BE2C (cell line): Measurements from ENCODE around the gene HAP1.

Experiments
- DNase-seq: peaks from one replicate; pipeline ENCODE4 v3.0.0-alpha.2; 2020
- H3K27me3 ChIP-seq: fragments of 250-450 bp; sonication (Bioruptor Pico); 2 replicates; pipeline ENCODE4 v1.5.1; 2020; ENCODE audit warnings: mild to moderate bottlenecking
- H3K36me3 ChIP-seq: fragments of 250-450 bp; sonication (Bioruptor Pico); 2 replicates; pipeline ENCODE4 v1.5.1; 2020; ENCODE audit warnings: mild to moderate bottlenecking
- H3K4me1 ChIP-seq: fragments of 250-450 bp; sonication (Bioruptor Pico); 2 replicates; pipeline ENCODE4 v1.5.1; 2020
- H3K4me3 ChIP-seq: 2 replicates; pipeline ENCODE4 v1.5.1; 2011; ENCODE audit warnings: low read depth, low read length
- H3K9me3 ChIP-seq: fragments of 250-450 bp; sonication (Bioruptor Pico); 2 replicates; pipeline ENCODE4 v1.5.1; 2020
- TF ChIP-seq, protein P1 (sequence below): IDR thresholded peaks from 2 replicates; pipeline ENCODE4 v1.5.1; 2012; ENCODE audit warnings: mild to moderate bottlenecking, low read depth, low read length

The HAP1 gene

GRCh38 chr17:41775394-41776226, 41.2 kb upstream of the HAP1 start:
- TF ChIP-seq, protein P1, sequence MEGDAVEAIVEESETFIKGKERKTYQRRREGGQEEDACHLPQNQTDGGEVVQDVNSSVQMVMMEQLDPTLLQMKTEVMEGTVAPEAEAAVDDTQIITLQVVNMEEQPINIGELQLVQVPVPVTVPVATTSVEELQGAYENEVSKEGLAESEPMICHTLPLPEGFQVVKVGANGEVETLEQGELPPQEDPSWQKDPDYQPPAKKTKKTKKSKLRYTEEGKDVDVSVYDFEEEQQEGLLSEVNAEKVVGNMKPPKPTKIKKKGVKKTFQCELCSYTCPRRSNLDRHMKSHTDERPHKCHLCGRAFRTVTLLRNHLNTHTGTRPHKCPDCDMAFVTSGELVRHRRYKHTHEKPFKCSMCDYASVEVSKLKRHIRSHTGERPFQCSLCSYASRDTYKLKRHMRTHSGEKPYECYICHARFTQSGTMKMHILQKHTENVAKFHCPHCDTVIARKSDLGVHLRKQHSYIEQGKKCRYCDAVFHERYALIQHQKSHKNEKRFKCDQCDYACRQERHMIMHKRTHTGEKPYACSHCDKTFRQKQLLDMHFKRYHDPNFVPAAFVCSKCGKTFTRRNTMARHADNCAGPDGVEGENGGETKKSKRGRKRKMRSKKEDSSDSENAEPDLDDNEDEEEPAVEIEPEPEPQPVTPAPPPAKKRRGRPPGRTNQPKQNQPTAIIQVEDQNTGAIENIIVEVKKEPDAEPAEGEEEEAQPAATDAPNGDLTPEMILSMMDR = no peak
- peaks cover 21% of the 10 kb centered on the region for H3K4me1 ChIP-seq
- H3K27me3 ChIP-seq = no peaks in the 10 kb centered on the region
- H3K4me3 ChIP-seq = no peak overlapping the region
- H3K9me3 ChIP-seq = no peaks in the 10 kb centered on the region
- DNase-seq = no peak
- peaks cover 6% of the 10 kb centered on the region for H3K36me3 ChIP-seq

DNA sequence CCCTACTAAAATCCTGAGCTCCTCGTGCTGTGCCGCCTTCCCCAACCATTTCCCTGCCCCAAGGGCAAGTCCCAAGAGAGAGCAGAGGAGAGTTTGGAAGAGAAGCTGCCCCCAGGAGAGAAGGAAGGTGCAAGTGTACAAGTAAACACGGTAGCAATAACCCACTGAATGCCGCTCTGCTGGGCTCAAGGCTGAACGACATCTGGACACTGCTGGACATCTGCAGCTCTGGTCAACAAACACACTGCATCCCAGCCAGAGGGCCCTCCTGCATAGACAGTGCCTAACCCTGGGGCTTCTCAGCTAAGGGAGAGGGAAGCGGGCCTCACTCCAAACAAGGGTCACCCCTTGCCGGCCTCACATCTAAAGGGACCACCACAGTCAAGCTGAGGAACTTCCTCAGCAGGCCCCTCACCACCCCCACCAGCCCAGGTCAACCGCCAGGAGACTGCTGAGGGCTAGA, 39.3 kb upstream of the HAP1 start:
- H3K9me3 ChIP-seq = no peaks in the 10 kb centered on the region
- DNase-seq = no peak
- H3K4me3 ChIP-seq = no peak overlapping the region
- peaks cover 21% of the 10 kb centered on the region for H3K4me1 ChIP-seq
- TF ChIP-seq, protein P1 = no peak
- H3K36me3 ChIP-seq = peaks cover 11% of the 10 kb centered on the region
- H3K27me3 ChIP-seq = no peaks in the 10 kb centered on the region

DNA sequence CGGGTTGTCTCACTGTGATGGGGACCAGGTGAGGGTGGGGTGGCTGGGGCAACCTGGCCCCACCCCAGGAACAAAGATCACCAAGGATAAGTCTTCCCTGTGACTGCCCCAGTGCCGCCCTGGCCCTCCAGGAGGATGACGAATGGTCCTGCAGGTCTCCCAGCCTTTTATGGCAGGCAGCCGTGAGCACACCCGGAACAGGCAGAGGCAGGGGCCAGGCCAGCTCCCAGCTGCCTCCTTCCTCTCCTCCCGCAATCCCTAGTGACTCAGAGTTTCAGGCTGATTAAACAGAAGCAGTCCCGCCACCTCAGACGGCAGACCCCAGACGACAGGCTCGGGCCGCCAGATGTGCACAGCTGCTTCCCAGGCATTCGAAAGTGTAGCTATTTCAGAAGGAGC, 38.7 kb upstream of the HAP1 start:
- no peaks in the 10 kb centered on the region for H3K9me3 ChIP-seq
- peaks cover 21% of the 10 kb centered on the region for H3K4me1 ChIP-seq
- no peak overlapping the region for H3K4me3 ChIP-seq
- H3K36me3 ChIP-seq = peaks cover 11% of the 10 kb centered on the region
- H3K27me3 ChIP-seq = no peaks in the 10 kb centered on the region
- DNase-seq = peak; percentile 81
- TF ChIP-seq, protein P1 = no peak

DNA sequence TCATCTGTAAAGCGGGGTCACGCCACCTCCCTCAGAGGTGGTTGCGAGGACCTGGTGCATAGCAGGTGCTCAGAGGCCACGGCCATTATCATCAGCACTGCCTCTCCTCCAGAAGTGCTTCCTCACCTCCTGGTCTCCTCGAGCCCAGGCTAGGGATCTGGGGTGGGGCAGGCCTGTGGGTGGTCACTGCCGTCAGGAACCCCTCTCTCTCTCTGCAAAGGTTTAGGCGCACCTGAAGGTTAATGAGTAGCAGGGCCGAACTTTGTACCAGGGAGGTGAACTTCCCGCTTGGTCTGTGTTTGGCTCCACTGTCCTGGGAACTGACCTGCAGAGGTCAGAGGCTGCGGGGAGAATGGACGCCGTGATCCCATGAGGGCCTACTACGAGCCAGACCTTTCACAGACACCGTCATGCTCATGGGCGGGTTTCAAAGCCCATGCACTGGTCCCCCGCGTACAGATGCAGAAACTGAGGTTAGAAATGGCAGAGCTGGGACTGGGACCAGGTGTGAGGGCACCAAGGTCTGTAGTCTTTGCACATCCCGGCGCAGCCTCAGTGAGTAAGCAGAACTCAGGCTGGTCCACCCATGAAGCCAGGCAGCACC, 38.2 kb upstream of the HAP1 start:
- Histone ChIP-seq H3K4me1 (peaks cover 17% of the 10 kb centered on the region), H3K9me3 (no peaks in the 10 kb centered on the region), H3K27me3 (no peaks in the 10 kb centered on the region), H3K4me3 (no peak overlapping the region), H3K36me3 (peaks cover 14% of the 10 kb centered on the region)
- TF ChIP-seq, protein P1 = no peak
- no peak for DNase-seq

DNA sequence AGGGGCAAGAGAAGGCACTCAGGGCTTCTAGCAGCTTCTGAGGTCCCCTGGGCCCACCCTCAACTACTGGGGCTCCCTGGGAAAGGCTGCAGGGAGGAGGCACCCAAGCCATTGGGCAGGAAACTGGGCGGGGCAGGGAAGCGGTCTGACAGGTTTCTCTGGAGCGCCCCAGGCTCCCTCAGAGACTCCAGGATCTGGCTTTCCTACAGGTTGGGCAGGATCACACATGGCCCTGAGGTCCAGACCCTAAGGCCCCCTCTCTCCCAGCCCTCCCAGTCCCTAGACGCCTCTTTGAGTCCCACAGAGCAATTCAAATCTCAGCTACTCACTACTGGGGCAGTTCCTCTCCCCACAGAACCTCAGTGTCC, 37.8 kb upstream of the HAP1 start:
- TF ChIP-seq, protein P1 = no peak
- no peaks in the 10 kb centered on the region for H3K9me3 ChIP-seq
- H3K27me3 ChIP-seq = no peaks in the 10 kb centered on the region
- DNase-seq = no peak
- peaks cover 15% of the 10 kb centered on the region for H3K36me3 ChIP-seq
- peaks cover 12% of the 10 kb centered on the region for H3K4me1 ChIP-seq
- no peak overlapping the region for H3K4me3 ChIP-seq
